PC-9 (cell line): ENCODE data around the gene HPN. TPM values are rescaled to one million over a fixed set of nuclear protein-coding genes. Genes with fewer than 3 reads are reported as not detected.

ENCODE experiments used
- BruUV-seq: library from RNA; stranded (reverse); fragments of 400-500 nt; replicated peaks from 2 replicates; lab custom pipeline; 2021; lab: Mats Ljungman, UMichigan
- CTCF ChIA-PET: fragments of 300-600 bp; sonication (Branson Sonifier 250); formaldehyde crosslinking; loops from one replicate; lab custom pipeline; 2022; ENCODE audit warnings: antibody characterized with exemption; lab: Charles Lee
- POLR2A ChIA-PET: fragments of 300-600 bp; sonication (Branson Sonifier 250); formaldehyde crosslinking; loops from one replicate; lab custom pipeline; 2022; ENCODE audit warnings: antibody characterized with exemption; ENCODE audit not compliant: unreplicated experiment; lab: Charles Lee
- DNase-seq, 2 experiments: peaks; one replicate each; pipeline versions ENCODE4 v3.0.0 to v3.0.0-alpha.2; 2015 to 2022; ENCODE audit warnings: mixed read lengths in 1 of 2
- H2AFZ ChIP-seq: fragments of 200-600 bp; sonication (generic); 2 replicates; pipeline ENCODE4 v1.8.1; 2017; ENCODE audit warnings: antibody characterized with exemption
- H3F3A ChIP-seq: fragments of 200-600 bp; sonication (generic); 2 replicates; pipeline ENCODE4 v1.8.1; 2017; ENCODE audit warnings: antibody characterized with exemption, mild to moderate bottlenecking, low read depth; ENCODE audit not compliant: insufficient read depth
- H3K27ac ChIP-seq: fragments of 200-600 bp; sonication (generic); 2 replicates; pipeline ENCODE4 v1.6.1; 2016; ENCODE audit warnings: mixed run types
- H3K27me3 ChIP-seq: fragments of 200-600 bp; sonication (generic); 2 replicates; pipeline ENCODE4 v1.6.1; 2016; ENCODE audit warnings: low read depth, mixed run types; ENCODE audit not compliant: insufficient read depth
- H3K36me3 ChIP-seq: fragments of 200-600 bp; sonication (generic); 2 replicates; pipeline ENCODE4 v1.6.1; 2016; ENCODE audit warnings: low read depth, mixed run types
- H3K4me1 ChIP-seq: fragments of 200-600 bp; sonication (generic); replicated peaks from 2 replicates; pipeline ENCODE4 v1.6.1; 2016; ENCODE audit warnings: mixed run types; ENCODE audit not compliant: insufficient read depth
- H3K4me2 ChIP-seq: fragments of 200-600 bp; sonication (generic); 2 replicates; pipeline ENCODE4 v1.6.1; 2017; ENCODE audit warnings: mixed run types
- H3K4me3 ChIP-seq: fragments of 200-600 bp; sonication (generic); 2 replicates; pipeline ENCODE4 v1.6.1; 2016; ENCODE audit warnings: mixed run types
- H3K79me2 ChIP-seq: fragments of 200-600 bp; sonication (generic); 2 replicates; pipeline ENCODE4 v1.6.1; 2017; ENCODE audit warnings: low read depth, mixed run types
- H3K9me2 ChIP-seq: fragments of 200-600 bp; sonication (generic); 2 replicates; pipeline ENCODE4 v1.8.1; 2017; ENCODE audit warnings: mild to moderate bottlenecking; ENCODE audit not compliant: insufficient read depth
- H3K9me3 ChIP-seq: fragments of 200-600 bp; sonication (generic); 2 replicates; pipeline ENCODE4 v1.8.1; 2016; ENCODE audit warnings: low read depth; ENCODE audit not compliant: insufficient read depth
- H4K20me1 ChIP-seq: fragments of 200-600 bp; sonication (generic); 2 replicates; pipeline ENCODE4 v1.8.1; 2017; ENCODE audit not compliant: insufficient read depth
- CTCF ChIP-seq: fragments of 200-600 bp; sonication (generic); conservative IDR thresholded peaks from 2 replicates; pipeline ENCODE4 v1.6.1; 2017; ENCODE audit warnings: mixed run types, antibody characterized with exemption, mild to moderate bottlenecking, moderate library complexity
- EZH2 ChIP-seq: fragments of 200-600 bp; sonication (generic); IDR thresholded peaks from 2 replicates; pipeline ENCODE4 v1.8.0; 2017; ENCODE audit warnings: antibody characterized with exemption, low read depth
- intact Hi-C: fragments of 100-400 bp; cut with micrococcal nuclease; formaldehyde crosslinking; loops from one replicate; pipeline ENCODE4 v1.10.0; 2022; ENCODE audit not compliant: unreplicated experiment
- total RNA-seq: library from RNA; stranded (reverse); gene quantifications from 2 replicates; pipeline ENCODE4 v1.2.3, GENCODE V29; 2021

Gene HPN
- total RNA-seq, 1 experiment from 2014 or later = 12.3 TPM

- Histone ChIP-seq H3K27me3 (no peaks in the 10 kb centered on the region), H3K4me2 (no peak overlapping the region), H3K79me2 (no peaks in the 10 kb centered on the region), H3K4me3 (no peak overlapping the region), H3K36me3 (no peaks in the 10 kb centered on the region), H3K27ac (no peak overlapping the region), H3F3A (peaks cover 9% of the 10 kb centered on the region; the same call in 1 of the 2 replicates), H3K4me1 (no peaks in the 10 kb centered on the region), H4K20me1 (no peaks in the 10 kb centered on the region), H3K9me2 (no peaks in the 10 kb centered on the region), H2AFZ (no peak overlapping the region), H3K9me3 (no peaks in the 10 kb centered on the region)
- no peak for TF ChIP-seq CTCF
- no peak for TF ChIP-seq EZH2
- no peak for DNase-seq
- ChIA-PET CTCF (no interaction called here), POLR2A (interaction anchor here (0.6 kb wide), 1 partner anchor 20 kb away, joined by 5 read pairs; the partner anchor contains the start of gene HPN)
- BruUV-seq = no TSS peak
- intact Hi-C loops = no loop called here
Measured at GRCh38 chr19:35061583-35062373, 20.3 kb downstream of the HPN start.

DNA sequence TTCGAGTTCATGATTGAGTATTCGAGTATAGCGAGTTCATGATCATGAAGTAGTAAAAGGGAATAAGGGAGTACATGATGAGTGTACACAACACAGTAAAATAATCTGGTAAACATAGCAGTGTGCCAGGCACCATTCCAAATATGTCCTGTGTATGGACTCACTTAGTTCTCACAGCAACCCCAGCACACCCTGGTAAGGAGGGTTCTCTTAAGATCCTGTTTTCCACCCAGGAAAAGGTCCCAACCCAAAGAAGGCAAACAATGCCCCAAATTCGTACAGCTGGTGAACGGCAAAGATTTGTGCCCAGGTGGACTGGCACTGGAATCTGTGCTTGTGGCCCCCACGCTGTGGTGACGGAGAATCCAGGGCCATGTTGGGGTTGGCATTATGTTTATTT, 21.4 kb downstream of the HPN start:
- peaks cover 11% of the 10 kb centered on the region; the same call in 1 of the 2 replicates for H3F3A ChIP-seq
- POLR2A ChIA-PET = no interaction called here
- no peaks in the 10 kb centered on the region for H3K9me2 ChIP-seq
- CTCF ChIA-PET = no interaction called here
- H3K27me3 ChIP-seq = no peaks in the 10 kb centered on the region
- peaks cover 5% of the 10 kb centered on the region for H3K4me1 ChIP-seq
- H2AFZ ChIP-seq = no peak overlapping the region
- BruUV-seq = no TSS peak
- no peak overlapping the region for H3K4me2 ChIP-seq
- H3K4me3 ChIP-seq = no peak overlapping the region
- no peak overlapping the region for H3K27ac ChIP-seq
- H3K9me3 ChIP-seq = no peaks in the 10 kb centered on the region
- intact Hi-C loops = no loop called here
- DNase-seq = no peak
- H4K20me1 ChIP-seq = no peaks in the 10 kb centered on the region
- no peaks in the 10 kb centered on the region for H3K36me3 ChIP-seq
- no peak for TF ChIP-seq CTCF
- TF ChIP-seq EZH2 = no peak
- no peaks in the 10 kb centered on the region for H3K79me2 ChIP-seq

DNA sequence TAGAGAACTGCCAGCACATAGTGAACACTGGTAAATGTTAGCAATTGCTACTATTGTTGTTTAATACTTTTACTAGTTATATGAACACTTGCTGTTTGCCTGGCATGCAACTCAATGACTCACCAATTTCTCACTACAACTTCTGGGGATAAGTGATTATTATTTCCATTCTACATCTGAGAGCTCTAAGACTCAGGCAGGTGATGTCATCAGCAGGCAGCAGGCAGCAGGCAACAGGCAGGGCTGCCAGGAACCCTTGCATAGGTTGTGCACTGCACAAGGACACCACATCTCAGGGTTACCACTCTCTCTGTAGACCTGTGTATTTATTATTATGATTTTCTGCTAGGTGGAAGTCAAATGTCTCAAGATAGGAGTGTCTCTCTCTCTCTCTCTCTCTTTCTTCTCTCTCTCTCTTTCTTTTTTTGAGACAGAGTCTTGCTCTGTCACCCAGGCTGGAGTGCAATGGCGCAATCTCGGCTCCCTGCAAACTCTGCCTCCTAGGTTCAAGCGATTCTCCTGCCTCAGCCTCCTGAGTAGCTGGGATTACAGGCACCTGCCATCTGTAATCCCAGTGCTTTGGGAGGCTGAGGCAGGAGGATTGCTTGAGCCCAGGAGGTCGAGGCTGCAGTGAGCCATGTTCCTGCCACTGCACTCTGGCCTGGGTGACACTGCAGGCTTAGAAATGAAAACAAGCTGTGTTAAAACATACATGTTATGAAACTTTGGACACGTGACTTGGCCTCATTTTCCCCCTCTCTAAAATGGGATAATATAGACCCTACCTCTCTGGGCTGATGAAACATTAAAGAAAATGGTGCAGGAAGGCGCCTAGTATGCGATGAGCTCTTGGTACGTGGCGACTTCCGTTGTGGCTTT, 22.7 kb downstream of the HPN start:
- Histone ChIP-seq H3F3A (peaks cover 15% of the 10 kb centered on the region; the same call in 1 of the 2 replicates), H3K27me3 (no peaks in the 10 kb centered on the region), H3K4me2 (no peak overlapping the region), H3K27ac (no peak overlapping the region), H4K20me1 (no peaks in the 10 kb centered on the region), H3K9me2 (no peaks in the 10 kb centered on the region), H2AFZ (no peak overlapping the region), H3K79me2 (no peaks in the 10 kb centered on the region), H3K4me1 (peaks cover 17% of the 10 kb centered on the region), H3K9me3 (no peaks in the 10 kb centered on the region), H3K36me3 (no peaks in the 10 kb centered on the region), H3K4me3 (no peak overlapping the region)
- intact Hi-C loops = no loop called here
- POLR2A ChIA-PET = no interaction called here
- peak in 1 of 2 experiments; percentile 67 for DNase-seq
- no peak for TF ChIP-seq CTCF
- no peak for TF ChIP-seq EZH2
- BruUV-seq = no TSS peak
- CTCF ChIA-PET = interaction anchor here (0.6 kb wide), 1 partner anchor 79 kb away, joined by 4 read pairs; no protein-coding TSS in a partner anchor
